ENCODE measurements around the gene FAM83B. TPM values are rescaled to one million over a fixed set of nuclear protein-coding genes. Genes with fewer than 3 reads are reported as not detected.
A peak's percentile ranks its signal among the peaks of the same experiment; 100 is the strongest.
"Not testable (repeated sequence)": the region's sequence is repeated elsewhere in the genome, so short reads cannot be mapped to it uniquely, and the experiment has no call there.

Gene FAM83B
- total RNA-seq, 1 donor from 2014 or later, result 40.3 TPM

- FAIRE-seq (no peak), DNase-seq (ENCODE audit: low read depth) (no peak)
- Histone ChIP-seq H3K36me3 (ENCODE audit: control insufficient read depth, insufficient read depth, low read length) (no peaks in the 10 kb centered on the region), H3K4me3 (ENCODE audit: low read depth, low read length) (no peak overlapping the region), H3K27me3 (ENCODE audit: control insufficient read depth, insufficient read depth, low read length) (no peaks in the 10 kb centered on the region)
- TF ChIP-seq, protein P1, sequence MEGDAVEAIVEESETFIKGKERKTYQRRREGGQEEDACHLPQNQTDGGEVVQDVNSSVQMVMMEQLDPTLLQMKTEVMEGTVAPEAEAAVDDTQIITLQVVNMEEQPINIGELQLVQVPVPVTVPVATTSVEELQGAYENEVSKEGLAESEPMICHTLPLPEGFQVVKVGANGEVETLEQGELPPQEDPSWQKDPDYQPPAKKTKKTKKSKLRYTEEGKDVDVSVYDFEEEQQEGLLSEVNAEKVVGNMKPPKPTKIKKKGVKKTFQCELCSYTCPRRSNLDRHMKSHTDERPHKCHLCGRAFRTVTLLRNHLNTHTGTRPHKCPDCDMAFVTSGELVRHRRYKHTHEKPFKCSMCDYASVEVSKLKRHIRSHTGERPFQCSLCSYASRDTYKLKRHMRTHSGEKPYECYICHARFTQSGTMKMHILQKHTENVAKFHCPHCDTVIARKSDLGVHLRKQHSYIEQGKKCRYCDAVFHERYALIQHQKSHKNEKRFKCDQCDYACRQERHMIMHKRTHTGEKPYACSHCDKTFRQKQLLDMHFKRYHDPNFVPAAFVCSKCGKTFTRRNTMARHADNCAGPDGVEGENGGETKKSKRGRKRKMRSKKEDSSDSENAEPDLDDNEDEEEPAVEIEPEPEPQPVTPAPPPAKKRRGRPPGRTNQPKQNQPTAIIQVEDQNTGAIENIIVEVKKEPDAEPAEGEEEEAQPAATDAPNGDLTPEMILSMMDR (IDR thresholded peaks at IDR 0.05; ENCODE audit: insufficient read depth, low read length, severe bottlenecking), result no peak
These were observed 41.5 kb upstream of the FAM83B start for GRCh38 chr6:54805077-54805476.

DNA sequence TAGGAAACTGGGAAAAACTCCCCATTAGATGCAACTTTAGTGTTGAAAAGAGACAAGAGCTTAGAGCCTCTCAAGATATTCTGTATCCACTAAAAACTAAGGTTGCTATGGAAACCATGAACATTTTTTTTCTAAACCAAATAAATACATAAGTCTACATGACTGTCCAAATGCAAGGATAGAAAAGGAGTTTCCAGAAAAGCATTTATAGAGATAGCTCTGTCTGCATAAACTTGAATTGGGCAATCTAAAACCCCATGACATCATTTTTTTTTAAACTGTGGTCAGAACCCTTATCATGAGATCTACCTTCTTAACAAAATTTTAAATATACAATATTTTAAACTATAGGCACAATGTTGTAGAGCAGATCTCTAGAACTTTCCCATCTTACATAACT lies 36.4 kb upstream of the FAM83B start:
- FAIRE-seq, result no peak
- Histone ChIP-seq H3K27me3 (ENCODE audit: control insufficient read depth, insufficient read depth, low read length) (no peaks in the 10 kb centered on the region), H3K36me3 (ENCODE audit: control insufficient read depth, insufficient read depth, low read length) (no peaks in the 10 kb centered on the region), H3K4me3 (ENCODE audit: low read depth, low read length) (no peak overlapping the region)
- DNase-seq (ENCODE audit: low read depth), result no peak
- TF ChIP-seq, protein P1 (IDR thresholded peaks at IDR 0.05; ENCODE audit: insufficient read depth, low read length, severe bottlenecking), result no peak

DNA sequence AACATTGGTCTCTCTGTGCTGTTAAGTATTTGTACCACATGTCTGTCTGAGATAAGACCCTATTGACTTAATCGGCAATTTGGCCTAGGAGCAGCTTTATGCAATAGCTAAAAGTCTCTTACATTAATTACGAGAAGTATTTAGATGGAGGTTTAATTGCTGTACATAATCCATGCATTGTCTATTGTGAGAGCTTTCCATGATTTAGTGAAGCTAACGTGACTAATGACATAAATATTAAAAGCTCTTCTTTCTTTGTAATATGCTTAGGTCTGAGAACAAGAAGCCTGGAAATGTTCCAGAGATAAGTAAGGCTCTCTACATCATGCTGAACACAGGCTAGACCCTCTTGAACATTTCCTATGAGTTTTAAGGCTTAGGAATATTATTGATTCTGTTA lies 32.7 kb upstream of the FAM83B start:
- Histone ChIP-seq H3K36me3 (ENCODE audit: control insufficient read depth, insufficient read depth, low read length) (no peaks in the 10 kb centered on the region), H3K4me3 (ENCODE audit: low read depth, low read length) (no peak overlapping the region), H3K27me3 (ENCODE audit: control insufficient read depth, insufficient read depth, low read length) (no peaks in the 10 kb centered on the region)
- FAIRE-seq (no peak), DNase-seq (ENCODE audit: low read depth) (peak; percentile 37)
- TF ChIP-seq, protein P1 (IDR thresholded peaks at IDR 0.05; ENCODE audit: insufficient read depth, low read length, severe bottlenecking), result no peak

- DNase-seq (ENCODE audit: low read depth), result peak; percentile 62
- TF ChIP-seq, protein P1 (IDR thresholded peaks at IDR 0.05; ENCODE audit: insufficient read depth, low read length, severe bottlenecking), result no peak
- H3K27me3 ChIP-seq (ENCODE audit: control insufficient read depth, insufficient read depth, low read length), result no peaks in the 10 kb centered on the region
- H3K4me3 ChIP-seq (ENCODE audit: low read depth, low read length), result no peak overlapping the region
- no peak for FAIRE-seq
- no peaks in the 10 kb centered on the region for H3K36me3 ChIP-seq (ENCODE audit: control insufficient read depth, insufficient read depth, low read length)
These were observed 29.3 kb upstream of the FAM83B start for GRCh38 chr6:54817236-54817635.

- FAIRE-seq, result no peak
- H3K4me3 ChIP-seq (ENCODE audit: low read depth, low read length), result no peak overlapping the region
- no peak for DNase-seq (ENCODE audit: low read depth)
- no peaks in the 10 kb centered on the region for H3K27me3 ChIP-seq (ENCODE audit: control insufficient read depth, insufficient read depth, low read length)
- H3K36me3 ChIP-seq (ENCODE audit: control insufficient read depth, insufficient read depth, low read length), result no peaks in the 10 kb centered on the region
- TF ChIP-seq, protein P1 (IDR thresholded peaks at IDR 0.05; ENCODE audit: insufficient read depth, low read length, severe bottlenecking), result no peak
These were observed 28.7 kb upstream of the FAM83B start for GRCh38 chr6:54817834-54818233.

GRCh38 chr6:54824225-54824624 lies 22.3 kb upstream of the FAM83B start:
- not testable (repeated sequence) for DNase-seq (ENCODE audit: low read depth); H3K27me3 ChIP-seq (ENCODE audit: control insufficient read depth, insufficient read depth, low read length); H3K36me3 ChIP-seq (ENCODE audit: control insufficient read depth, insufficient read depth, low read length); FAIRE-seq; H3K4me3 ChIP-seq (ENCODE audit: low read depth, low read length)
